Stimulated activated naive CD8-positive, alpha-beta T cell treated with anti-CD3 and anti-CD28 coated beads, Interleukin-15, amount 100 ng/mL, for 72 hours (primary cell): ENCODE measurements around the gene BMX.

Experiments used
- ATAC-seq: fragments of 150-1000 bp; cut with Tn5 transposase; 2 replicates; pipeline ENCODE4 v1.10.0; 2021; ENCODE audit warnings: mild to moderate bottlenecking, moderate library complexity
- DNase-seq, 2 donors: peaks; one replicate each; pipeline ENCODE4 v3.0.0; 2021 to 2022
- H3K27ac Mint-ChIP-seq, 2 donors: one replicate each; pipeline ENCODE4 v1.8.0; 2022; ENCODE audit warnings: mild to moderate bottlenecking in 2 of 2, mixed read lengths in 2 of 2, moderate library complexity in 2 of 2
- H3K27me3 Mint-ChIP-seq: one replicate; pipeline ENCODE4 v1.8.0; 2022; ENCODE audit warnings: mixed read lengths
- H3K4me1 Mint-ChIP-seq: one replicate; pipeline ENCODE4 v1.8.0; 2022; ENCODE audit warnings: mild to moderate bottlenecking, mixed read lengths
- H3K4me3 Mint-ChIP-seq, 2 donors: one replicate each; pipeline ENCODE4 v1.8.0; 2022; ENCODE audit warnings: mild to moderate bottlenecking in 2 of 2, mixed read lengths in 2 of 2, moderate library complexity in 1 of 2
- H3K9me3 Mint-ChIP-seq, 2 donors: one replicate each; pipeline ENCODE4 v1.8.0; 2022; ENCODE audit warnings: mixed read lengths in 2 of 2

Gene BMX

DNA sequence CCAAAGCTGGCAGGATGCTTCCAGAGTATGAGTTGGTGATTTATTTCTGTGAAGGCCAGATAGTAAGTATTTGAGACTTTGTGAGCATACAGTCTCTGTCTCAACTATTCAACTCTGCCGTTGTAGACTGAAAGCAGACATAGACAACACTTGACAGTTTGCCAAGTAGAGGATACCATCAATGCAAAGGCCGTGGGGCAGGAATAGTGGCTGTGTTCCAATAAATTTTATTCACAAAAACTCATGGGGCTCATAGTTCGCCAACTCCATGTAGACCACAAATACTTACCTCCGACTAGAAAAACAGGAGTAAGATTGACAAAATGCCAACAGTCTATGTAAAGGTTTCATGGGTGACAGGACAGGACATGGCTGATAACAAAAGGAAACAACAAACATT lies 3.8 kb upstream of the BMX start:
- Mint-ChIP-seq H3K4me1 (peaks cover 15% of the 10 kb centered on the region), H3K27me3 (peaks cover 9% of the 10 kb centered on the region), H3K27ac (no peak overlapping the region), H3K4me3 (no peak overlapping the region), H3K9me3 (no peaks in the 10 kb centered on the region)
- no peak for DNase-seq
- no peak for ATAC-seq

DNA sequence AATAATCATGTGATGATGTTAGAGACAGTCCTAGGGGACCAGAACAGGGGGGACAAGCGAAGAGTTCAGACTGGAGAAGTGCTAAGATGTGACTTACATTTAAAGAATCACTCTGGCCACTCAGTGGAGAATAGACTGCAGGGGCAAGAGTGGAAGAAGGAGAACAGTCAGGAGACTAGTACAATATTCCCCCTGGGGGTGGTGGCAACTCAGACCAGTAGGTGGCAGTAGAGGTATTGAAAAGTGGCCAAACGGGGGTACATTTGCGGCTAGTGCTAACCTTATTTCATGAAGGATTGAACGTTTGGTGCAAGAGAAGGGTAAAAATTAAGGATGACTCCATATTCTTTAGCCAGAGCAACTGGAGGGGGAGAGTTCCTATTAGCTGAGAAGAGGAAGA lies 2.7 kb upstream of the BMX start:
- peak; percentile 30 to 33 for DNase-seq
- H3K27ac Mint-ChIP-seq, result no peak overlapping the region
- peaks cover 9% of the 10 kb centered on the region for H3K27me3 Mint-ChIP-seq
- peaks cover 15% of the 10 kb centered on the region for H3K4me1 Mint-ChIP-seq
- no peaks in the 10 kb centered on the region for H3K9me3 Mint-ChIP-seq
- H3K4me3 Mint-ChIP-seq, result no peak overlapping the region
- peak; percentile 46 for ATAC-seq

DNA sequence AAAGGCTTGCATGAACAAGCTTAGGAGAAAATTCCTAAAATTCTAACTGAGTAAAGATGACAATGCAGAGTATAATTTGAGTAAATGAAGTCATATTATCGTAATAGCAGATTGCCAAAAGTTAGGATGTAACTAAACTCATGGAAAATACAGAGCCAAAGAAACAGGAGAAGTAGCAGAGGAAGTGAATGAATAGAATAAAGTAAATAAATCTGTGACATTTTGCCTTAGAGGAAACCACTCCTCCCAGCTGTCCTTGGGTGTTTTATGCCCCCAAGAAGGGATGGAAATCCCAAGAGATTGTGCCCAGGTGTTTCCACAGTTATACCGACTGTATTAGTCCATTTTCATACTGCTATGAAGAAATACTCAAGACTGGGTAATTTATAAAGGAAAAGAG lies 1.9 kb upstream of the BMX start:
- Mint-ChIP-seq H3K27me3 (peaks cover 9% of the 10 kb centered on the region), H3K4me1 (peaks cover 7% of the 10 kb centered on the region), H3K9me3 (no peaks in the 10 kb centered on the region), H3K27ac (no peak overlapping the region), H3K4me3 (no peak overlapping the region)
- DNase-seq, result no peak
- ATAC-seq, result no peak

- Mint-ChIP-seq H3K9me3 (no peaks in the 10 kb centered on the region), H3K4me1 (peaks cover 5% of the 10 kb centered on the region), H3K27ac (no peak overlapping the region), H3K27me3 (peaks cover 9% of the 10 kb centered on the region), H3K4me3 (no peak overlapping the region)
- DNase-seq, result no peak
- no peak for ATAC-seq
Measured at GRCh38 chrX:15499976-15500375, 631 bp upstream of the BMX start.

DNA sequence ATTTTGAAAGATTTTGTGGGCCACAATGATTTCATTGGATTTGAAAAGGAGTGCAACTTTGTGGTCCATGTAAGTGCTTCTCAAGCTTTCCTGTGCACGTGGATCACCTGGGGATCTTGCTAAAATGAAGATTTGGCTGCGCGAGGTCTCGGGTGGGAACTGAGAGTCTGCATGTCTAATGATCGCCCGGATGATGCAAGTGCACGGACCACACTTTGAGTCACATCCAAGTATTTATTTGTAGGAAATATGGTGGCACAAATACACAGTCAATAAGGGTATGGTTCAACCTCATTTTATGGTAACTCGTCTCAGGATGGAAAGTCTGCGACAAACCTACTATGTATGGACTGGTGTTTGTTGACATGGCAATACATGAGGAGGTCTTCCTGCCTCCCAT lies 899 bp downstream of the BMX start:
- H3K27me3 Mint-ChIP-seq, result peaks cover 9% of the 10 kb centered on the region
- no peak overlapping the region for H3K4me3 Mint-ChIP-seq
- H3K27ac Mint-ChIP-seq, result no peak overlapping the region
- H3K9me3 Mint-ChIP-seq, result no peaks in the 10 kb centered on the region
- peaks cover 5% of the 10 kb centered on the region for H3K4me1 Mint-ChIP-seq
- ATAC-seq (no peak), DNase-seq (no peak)

DNA sequence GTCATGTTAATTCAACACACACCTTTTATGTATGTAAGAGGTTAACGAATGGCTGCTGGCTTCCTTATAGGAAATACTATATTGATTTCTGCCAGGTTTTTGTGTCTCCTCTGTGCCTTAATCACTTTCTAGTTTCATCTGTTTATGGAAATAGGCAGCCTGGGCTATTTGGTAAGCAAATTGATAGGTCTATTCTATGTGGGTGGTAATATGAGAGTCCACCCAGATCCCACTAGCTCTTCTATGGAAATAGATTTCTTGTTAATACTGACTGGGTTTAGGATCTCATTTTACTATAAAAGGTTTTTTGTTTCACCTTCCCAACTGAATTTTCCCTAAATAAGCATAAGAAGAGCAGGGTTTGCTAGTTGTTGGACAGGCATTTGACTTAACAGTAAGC lies 4.1 kb downstream of the BMX start:
- DNase-seq, result no peak
- H3K9me3 Mint-ChIP-seq, result no peaks in the 10 kb centered on the region
- H3K4me1 Mint-ChIP-seq, result no peaks in the 10 kb centered on the region
- H3K4me3 Mint-ChIP-seq, result no peak overlapping the region
- H3K27ac Mint-ChIP-seq, result no peak overlapping the region
- ATAC-seq, result no peak
- no peaks in the 10 kb centered on the region for H3K27me3 Mint-ChIP-seq

- ATAC-seq (no peak), DNase-seq (no peak)
- Mint-ChIP-seq H3K27ac (no peak overlapping the region), H3K4me1 (no peaks in the 10 kb centered on the region), H3K4me3 (no peak overlapping the region), H3K9me3 (no peaks in the 10 kb centered on the region), H3K27me3 (no peaks in the 10 kb centered on the region)
Measured at GRCh38 chrX:15505101-15505500, 4.5 kb downstream of the BMX start.

DNA sequence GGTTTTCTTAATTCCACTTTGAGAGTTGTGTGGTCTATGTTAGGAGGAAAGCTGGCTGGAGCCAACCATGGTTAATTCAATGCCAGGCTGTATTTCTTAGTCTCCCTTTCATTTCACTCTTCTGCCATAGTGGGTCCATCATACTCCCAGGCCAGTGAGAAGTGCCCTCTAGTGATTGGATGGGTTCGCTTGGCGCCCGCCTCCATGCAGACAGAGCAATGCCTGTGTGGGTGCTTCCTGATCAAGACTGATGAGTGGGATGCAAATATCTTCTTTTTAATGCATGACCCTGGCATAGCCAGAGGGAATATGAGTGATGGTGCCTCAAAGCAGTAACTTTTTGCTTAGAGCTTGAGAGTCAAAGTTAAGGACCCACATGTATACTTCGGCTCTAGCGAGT lies 6.4 kb downstream of the BMX start:
- Mint-ChIP-seq H3K27me3 (no peaks in the 10 kb centered on the region), H3K4me3 (no peak overlapping the region), H3K9me3 (no peaks in the 10 kb centered on the region), H3K4me1 (no peaks in the 10 kb centered on the region), H3K27ac (no peak overlapping the region)
- no peak for ATAC-seq
- DNase-seq, result no peak

DNA sequence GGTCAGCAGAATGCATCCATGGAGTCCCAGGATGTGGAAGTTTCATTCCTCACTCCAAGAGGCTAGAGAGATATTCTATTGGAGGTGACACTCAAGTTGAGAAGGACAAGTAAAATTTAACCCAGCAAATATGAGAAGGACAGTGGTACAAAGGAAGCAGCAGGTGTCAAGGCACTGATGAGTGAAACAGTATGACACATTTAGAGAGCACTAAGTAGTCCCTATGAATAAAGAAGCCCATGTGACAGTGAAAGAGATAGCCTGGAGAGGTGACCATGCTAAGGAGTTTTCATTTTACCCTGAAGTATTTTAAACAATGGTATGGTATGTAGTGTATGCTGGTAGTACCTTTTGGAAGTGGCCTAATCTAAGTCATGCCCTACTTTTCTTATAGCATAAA lies 9.2 kb downstream of the BMX start:
- H3K27me3 Mint-ChIP-seq, result no peaks in the 10 kb centered on the region
- no peak overlapping the region for H3K4me3 Mint-ChIP-seq
- no peaks in the 10 kb centered on the region for H3K9me3 Mint-ChIP-seq
- H3K4me1 Mint-ChIP-seq, result no peaks in the 10 kb centered on the region
- DNase-seq, result no peak
- no peak for ATAC-seq
- H3K27ac Mint-ChIP-seq, result no peak overlapping the region

GRCh38 chrX:15511563-15511962 lies 11.0 kb downstream of the BMX start:
- no peak for DNase-seq
- H3K27ac Mint-ChIP-seq, result no peak overlapping the region
- H3K9me3 Mint-ChIP-seq, result no peaks in the 10 kb centered on the region
- no peak for ATAC-seq
- H3K27me3 Mint-ChIP-seq, result no peaks in the 10 kb centered on the region
- no peak overlapping the region for H3K4me3 Mint-ChIP-seq
- no peaks in the 10 kb centered on the region for H3K4me1 Mint-ChIP-seq

GRCh38 chrX:15512401-15512965 lies 11.9 kb downstream of the BMX start:
- Mint-ChIP-seq H3K9me3 (no peaks in the 10 kb centered on the region), H3K27ac (no peak overlapping the region), H3K4me3 (no peak overlapping the region), H3K4me1 (no peaks in the 10 kb centered on the region), H3K27me3 (no peaks in the 10 kb centered on the region)
- no peak for DNase-seq
- no peak for ATAC-seq

DNA sequence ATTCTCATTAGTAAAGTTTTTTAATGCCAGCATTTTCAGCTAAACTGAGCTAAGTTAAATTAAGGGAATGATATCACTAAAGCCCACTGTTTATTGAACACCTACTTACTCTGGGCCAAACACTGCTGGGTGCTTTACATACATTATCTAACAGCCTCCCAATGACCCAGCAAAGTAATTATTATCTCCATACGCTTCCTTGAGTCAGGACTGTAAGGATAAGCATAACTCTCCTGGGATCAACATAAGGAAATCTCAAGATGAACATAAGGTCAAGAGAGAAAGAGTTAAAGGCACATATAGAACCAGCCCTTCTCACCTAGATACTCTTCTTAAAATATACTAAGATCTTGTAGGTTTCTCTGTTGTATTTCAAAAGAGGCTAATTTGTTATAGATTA lies 13.7 kb downstream of the BMX start:
- ATAC-seq, result no peak
- DNase-seq, result no peak
- H3K27ac Mint-ChIP-seq, result no peak overlapping the region
- H3K27me3 Mint-ChIP-seq, result no peaks in the 10 kb centered on the region
- H3K4me3 Mint-ChIP-seq, result no peak overlapping the region
- no peaks in the 10 kb centered on the region for H3K4me1 Mint-ChIP-seq
- H3K9me3 Mint-ChIP-seq, result no peaks in the 10 kb centered on the region

DNA sequence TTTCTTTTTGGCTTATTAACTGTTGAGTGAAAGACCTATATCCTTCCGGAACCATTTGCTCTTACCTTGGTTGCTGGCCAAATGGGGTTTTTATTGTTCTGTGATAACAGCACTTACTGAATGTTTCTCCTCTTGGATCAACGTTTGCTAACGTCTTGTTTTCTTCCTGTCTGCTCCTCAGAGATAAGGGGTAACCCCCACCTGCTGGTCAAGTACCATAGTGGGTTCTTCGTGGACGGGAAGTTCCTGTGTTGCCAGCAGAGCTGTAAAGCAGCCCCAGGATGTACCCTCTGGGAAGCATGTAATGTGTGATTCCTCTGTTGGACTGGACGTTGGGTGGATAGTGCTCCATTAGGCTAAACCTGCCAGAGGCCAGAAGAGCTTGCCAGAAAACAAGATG lies 15.3 kb downstream of the BMX start:
- Mint-ChIP-seq H3K4me1 (no peaks in the 10 kb centered on the region), H3K27me3 (no peaks in the 10 kb centered on the region), H3K27ac (no peak overlapping the region), H3K9me3 (no peaks in the 10 kb centered on the region), H3K4me3 (no peak overlapping the region)
- DNase-seq (no peak), ATAC-seq (no peak)

DNA sequence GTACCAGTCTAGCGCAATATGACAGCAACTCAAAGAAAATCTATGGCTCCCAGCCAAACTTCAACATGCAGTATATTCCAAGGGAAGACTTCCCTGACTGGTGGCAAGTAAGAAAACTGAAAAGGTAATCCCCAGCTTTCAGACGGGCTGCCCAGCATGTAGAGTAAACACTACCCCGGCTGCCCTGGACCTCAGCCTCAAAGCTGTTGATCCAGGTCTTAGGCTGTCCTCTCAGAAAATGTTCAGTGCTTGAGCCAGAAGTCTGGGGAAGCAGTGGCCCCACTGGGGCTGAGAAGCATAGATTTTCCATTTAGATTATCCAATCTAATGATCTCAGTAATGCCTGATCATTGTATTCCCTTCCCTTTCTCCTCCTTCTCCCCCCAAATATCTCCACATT lies 21.9 kb downstream of the BMX start:
- no peak for ATAC-seq
- H3K27ac Mint-ChIP-seq, result no peak overlapping the region
- no peaks in the 10 kb centered on the region for H3K9me3 Mint-ChIP-seq
- no peaks in the 10 kb centered on the region for H3K4me1 Mint-ChIP-seq
- no peak overlapping the region for H3K4me3 Mint-ChIP-seq
- H3K27me3 Mint-ChIP-seq, result peaks cover 11% of the 10 kb centered on the region
- DNase-seq, result no peak

- H3K4me1 Mint-ChIP-seq, result no peaks in the 10 kb centered on the region
- H3K27me3 Mint-ChIP-seq, result peaks cover 11% of the 10 kb centered on the region
- H3K9me3 Mint-ChIP-seq, result no peaks in the 10 kb centered on the region
- no peak for DNase-seq
- ATAC-seq, result no peak
- H3K27ac Mint-ChIP-seq, result no peak overlapping the region
- H3K4me3 Mint-ChIP-seq, result no peak overlapping the region
Measured at GRCh38 chrX:15523088-15523487, 22.5 kb downstream of the BMX start.

- DNase-seq, result no peak
- no peaks in the 10 kb centered on the region for H3K4me1 Mint-ChIP-seq
- peaks cover 11% of the 10 kb centered on the region for H3K27me3 Mint-ChIP-seq
- no peaks in the 10 kb centered on the region for H3K9me3 Mint-ChIP-seq
- no peak overlapping the region for H3K4me3 Mint-ChIP-seq
- H3K27ac Mint-ChIP-seq, result no peak overlapping the region
- no peak for ATAC-seq
Measured at GRCh38 chrX:15524417-15524816, 23.8 kb downstream of the BMX start.

GRCh38 chrX:15525664-15526416 lies 25.2 kb downstream of the BMX start:
- DNase-seq (no peak), ATAC-seq (no peak)
- Mint-ChIP-seq H3K27me3 (peaks cover 11% of the 10 kb centered on the region), H3K4me1 (no peaks in the 10 kb centered on the region), H3K27ac (no peak overlapping the region), H3K9me3 (no peaks in the 10 kb centered on the region), H3K4me3 (no peak overlapping the region)
